SIG-M5 (cell line): ENCODE data around the gene CPNE5.
"Not testable (repeated sequence)": the region's sequence is repeated elsewhere in the genome, so short reads cannot be mapped to it uniquely, and the experiment has no call there.

Source experiments
- DNase-seq: peaks from one replicate; lab custom pipeline; 2025; lab: John Stamatoyannopoulos, UW

Gene CPNE5

GRCh38 chr6:36723992-36724391, 115.3 kb downstream of the CPNE5 start:
- DNase-seq: not testable (repeated sequence)

- no peak for DNase-seq
Measured at GRCh38 chr6:36722879-36723278, 116.4 kb downstream of the CPNE5 start.

- no peak for DNase-seq
Measured at GRCh38 chr6:36722365-36722764, 116.9 kb downstream of the CPNE5 start.

GRCh38 chr6:36721369-36722140, 117.7 kb downstream of the CPNE5 start:
- no peak for DNase-seq

- DNase-seq: no peak
Measured at GRCh38 chr6:36720251-36721141, 118.7 kb downstream of the CPNE5 start.

- no peak for DNase-seq
Measured at GRCh38 chr6:36719126-36719525, 120.1 kb downstream of the CPNE5 start.

- no peak for DNase-seq
Measured at GRCh38 chr6:36718560-36718959, 120.7 kb downstream of the CPNE5 start.

- DNase-seq: no peak
Measured at GRCh38 chr6:36717871-36718540, 121.2 kb downstream of the CPNE5 start.

GRCh38 chr6:36717231-36717825, 121.9 kb downstream of the CPNE5 start:
- DNase-seq: no peak

GRCh38 chr6:36716476-36717093, 122.7 kb downstream of the CPNE5 start:
- no peak for DNase-seq

GRCh38 chr6:36715469-36715868, 123.8 kb downstream of the CPNE5 start:
- DNase-seq: no peak

GRCh38 chr6:36714511-36714910, 124.7 kb downstream of the CPNE5 start:
- DNase-seq: no peak

- no peak for DNase-seq
Measured at GRCh38 chr6:36713846-36714245, 125.4 kb downstream of the CPNE5 start.

GRCh38 chr6:36712816-36713215, 126.4 kb downstream of the CPNE5 start:
- DNase-seq: no peak

- DNase-seq: no peak
Measured at GRCh38 chr6:36706339-36706738, 132.9 kb downstream of the CPNE5 start.

- not testable (repeated sequence) for DNase-seq
Measured at GRCh38 chr6:36704961-36705577, 134.2 kb downstream of the CPNE5 start.

- no peak for DNase-seq
Measured at GRCh38 chr6:36703982-36704381, 135.3 kb downstream of the CPNE5 start.

- no peak for DNase-seq
Measured at GRCh38 chr6:36703081-36703606, 136.1 kb downstream of the CPNE5 start.

- no peak for DNase-seq
Measured at GRCh38 chr6:36702656-36703055, 136.6 kb downstream of the CPNE5 start.

GRCh38 chr6:36701401-36701991, 137.7 kb downstream of the CPNE5 start:
- DNase-seq: no peak

GRCh38 chr6:36700831-36701230, 138.4 kb downstream of the CPNE5 start:
- no peak for DNase-seq
